ENCODE data around the gene ATG16L2.

The ATG16L2 gene

GRCh38 chr11:72778535-72779494 lies 35.4 kb upstream of the ATG16L2 start:
- no peak overlapping the region for H3K56ac ChIP-seq (ENCODE audit: low read length)
- no peak overlapping the region for H4K8ac ChIP-seq (ENCODE audit: low read depth, low read length)
- no peak overlapping the region for H3K23ac ChIP-seq (ENCODE audit: low read length)
- no peak overlapping the region for H3K4me3 ChIP-seq (ENCODE audit: low read length)
- H3K4ac ChIP-seq (ENCODE audit: low read depth, low read length): no peak overlapping the region
- H2AK5ac ChIP-seq (ENCODE audit: low read length): no peak overlapping the region
- no peak for DNase-seq
- no peak overlapping the region for H3K27ac ChIP-seq (ENCODE audit: low read depth, low read length)
- no peaks in the 10 kb centered on the region for H3K79me1 ChIP-seq (ENCODE audit: low read length)
- H2BK120ac ChIP-seq (ENCODE audit: low read depth, low read length): no peak overlapping the region
- no peak overlapping the region for H3K4me2 ChIP-seq (ENCODE audit: low read length)
- no peak overlapping the region for H2BK5ac ChIP-seq (ENCODE audit: low read length)
- no peak overlapping the region for H4K5ac ChIP-seq (ENCODE audit: low read length)
- H2BK15ac ChIP-seq (replicated peaks; ENCODE audit: low read depth): no peak overlapping the region
- H3K27me3 ChIP-seq (ENCODE audit: insufficient read depth, low read length, poor library complexity): no peaks in the 10 kb centered on the region
- WGBS (ENCODE audit: extremely low coverage, insufficient coverage, low lambda C conversion rate): no CpG with 5 or more reads among the region's 7 CpGs
- no peak overlapping the region for H3K9ac ChIP-seq (ENCODE audit: low read length)
- H3K18ac ChIP-seq (ENCODE audit: low read length): no peak overlapping the region
- no peaks in the 10 kb centered on the region for H3K36me3 ChIP-seq (ENCODE audit: control insufficient read depth, insufficient read depth, low read length)
- no peaks in the 10 kb centered on the region for H3K79me2 ChIP-seq (ENCODE audit: control insufficient read depth, insufficient read depth, low read length)
- peaks cover 4% of the 10 kb centered on the region for H3K4me1 ChIP-seq (ENCODE audit: control insufficient read depth, low read depth, low read length)

DNA sequence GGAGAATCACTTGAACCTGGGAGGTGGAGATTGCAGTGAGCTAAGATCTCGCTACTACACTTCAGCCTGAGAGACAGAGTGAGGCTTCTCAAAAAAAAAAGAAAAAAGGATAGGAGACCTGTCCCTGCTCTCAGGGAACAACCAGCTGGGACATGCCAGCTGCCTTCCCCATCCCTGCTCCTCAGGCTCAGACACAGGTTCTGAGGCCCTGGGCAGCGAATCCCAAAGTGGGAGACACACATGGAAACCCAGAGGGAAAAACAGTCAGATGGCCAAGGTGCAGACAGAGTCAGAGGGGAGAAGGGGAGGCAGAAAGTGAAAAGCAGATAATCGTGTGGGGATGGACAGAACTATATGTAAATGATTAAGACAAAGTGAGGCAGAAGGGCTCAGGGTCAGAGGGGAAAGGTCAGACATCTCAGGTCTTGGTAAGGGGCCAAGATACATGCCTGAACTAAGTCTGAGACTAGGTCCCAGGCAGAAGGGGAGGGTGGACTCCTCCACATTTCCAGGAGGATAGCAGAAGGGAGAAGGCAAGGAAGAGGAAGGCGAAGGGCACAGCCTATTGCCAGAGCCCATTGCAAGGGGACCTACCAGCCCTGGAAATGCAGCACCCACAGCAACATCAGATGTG lies 34.6 kb upstream of the ATG16L2 start:
- Histone ChIP-seq H2BK15ac (replicated peaks; ENCODE audit: low read depth) (no peak overlapping the region), H3K4me2 (ENCODE audit: low read length) (no peak overlapping the region), H3K9ac (ENCODE audit: low read length) (no peak overlapping the region), H3K27me3 (ENCODE audit: insufficient read depth, low read length, poor library complexity) (no peaks in the 10 kb centered on the region), H3K79me2 (ENCODE audit: control insufficient read depth, insufficient read depth, low read length) (no peaks in the 10 kb centered on the region), H4K8ac (ENCODE audit: low read depth, low read length) (no peak overlapping the region), H3K23ac (ENCODE audit: low read length) (peak overlapping the region; percentile 57), H3K27ac (ENCODE audit: low read depth, low read length) (no peak overlapping the region), H3K4me1 (ENCODE audit: control insufficient read depth, low read depth, low read length) (peaks cover 4% of the 10 kb centered on the region), H3K79me1 (ENCODE audit: low read length) (no peaks in the 10 kb centered on the region), H3K56ac (ENCODE audit: low read length) (no peak overlapping the region), H3K4ac (ENCODE audit: low read depth, low read length) (no peak overlapping the region), H3K4me3 (ENCODE audit: low read length) (no peak overlapping the region), H2BK5ac (ENCODE audit: low read length) (no peak overlapping the region), H4K5ac (ENCODE audit: low read length) (no peak overlapping the region), H3K36me3 (ENCODE audit: control insufficient read depth, insufficient read depth, low read length) (no peaks in the 10 kb centered on the region), H2AK5ac (ENCODE audit: low read length) (no peak overlapping the region), H2BK120ac (ENCODE audit: low read depth, low read length) (no peak overlapping the region), H3K18ac (ENCODE audit: low read length) (no peak overlapping the region)
- no peak for DNase-seq
- WGBS (ENCODE audit: extremely low coverage, insufficient coverage, low lambda C conversion rate): no CpG with 5 or more reads among the region's 4 CpGs

DNA sequence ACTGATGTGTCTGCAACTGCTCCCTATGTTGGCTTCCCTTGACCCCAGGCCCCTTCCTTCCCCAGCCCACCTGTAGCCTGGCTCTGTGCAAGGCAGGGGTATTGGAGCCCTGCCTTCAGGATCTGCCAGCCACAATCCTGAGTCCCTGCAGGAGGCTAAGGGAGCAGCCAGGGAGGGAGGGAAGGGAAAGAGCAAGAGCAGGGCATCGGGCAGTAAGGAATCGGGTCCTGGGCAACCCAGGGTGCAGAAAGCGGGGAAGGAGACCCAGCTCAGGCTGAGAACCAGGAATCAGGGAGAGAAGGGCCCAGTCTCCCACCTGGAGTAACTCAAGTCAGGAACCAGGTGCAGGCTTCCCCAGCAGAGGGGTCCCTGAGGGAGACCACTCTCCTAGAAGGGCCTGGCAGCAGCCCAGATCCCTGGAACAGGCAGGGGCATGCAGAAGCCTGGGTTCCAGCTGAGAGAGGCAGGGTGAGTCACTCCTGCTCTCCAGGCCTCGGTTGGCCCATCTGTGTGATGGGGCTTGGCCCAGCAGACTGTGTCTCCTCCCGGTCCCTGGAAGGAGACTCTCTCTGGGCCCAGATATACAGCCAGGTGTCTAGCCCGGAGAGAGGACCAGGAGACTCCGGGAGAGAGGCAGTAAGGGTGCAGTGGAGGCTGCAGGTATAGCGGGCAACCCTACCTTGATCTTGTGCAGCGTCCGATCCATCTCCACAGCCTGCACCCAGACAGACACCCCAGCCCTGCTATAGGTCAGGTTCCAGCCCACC lies 33.7 kb upstream of the ATG16L2 start:
- H3K4ac ChIP-seq (ENCODE audit: low read depth, low read length): no peak overlapping the region
- H4K5ac ChIP-seq (ENCODE audit: low read length): no peak overlapping the region
- H2AK5ac ChIP-seq (ENCODE audit: low read length): no peak overlapping the region
- H3K9ac ChIP-seq (ENCODE audit: low read length): peak overlapping the region; percentile 49
- H3K36me3 ChIP-seq (ENCODE audit: control insufficient read depth, insufficient read depth, low read length): no peaks in the 10 kb centered on the region
- no peak overlapping the region for H3K4me3 ChIP-seq (ENCODE audit: low read length)
- no CpG with 5 or more reads among the region's 10 CpGs for WGBS (ENCODE audit: extremely low coverage, insufficient coverage, low lambda C conversion rate)
- H3K79me1 ChIP-seq (ENCODE audit: low read length): no peaks in the 10 kb centered on the region
- H2BK15ac ChIP-seq (replicated peaks; ENCODE audit: low read depth): no peak overlapping the region
- no peak overlapping the region for H3K18ac ChIP-seq (ENCODE audit: low read length)
- H4K8ac ChIP-seq (ENCODE audit: low read depth, low read length): no peak overlapping the region
- no peak overlapping the region for H2BK120ac ChIP-seq (ENCODE audit: low read depth, low read length)
- no peak overlapping the region for H3K27ac ChIP-seq (ENCODE audit: low read depth, low read length)
- peaks cover 4% of the 10 kb centered on the region for H3K4me1 ChIP-seq (ENCODE audit: control insufficient read depth, low read depth, low read length)
- no peak for DNase-seq
- H3K4me2 ChIP-seq (ENCODE audit: low read length): peak overlapping the region; percentile 86
- peak overlapping the region; percentile 87 for H3K56ac ChIP-seq (ENCODE audit: low read length)
- H2BK5ac ChIP-seq (ENCODE audit: low read length): no peak overlapping the region
- no peaks in the 10 kb centered on the region for H3K79me2 ChIP-seq (ENCODE audit: control insufficient read depth, insufficient read depth, low read length)
- no peaks in the 10 kb centered on the region for H3K27me3 ChIP-seq (ENCODE audit: insufficient read depth, low read length, poor library complexity)
- H3K23ac ChIP-seq (ENCODE audit: low read length): peak overlapping the region; percentile 3

DNA sequence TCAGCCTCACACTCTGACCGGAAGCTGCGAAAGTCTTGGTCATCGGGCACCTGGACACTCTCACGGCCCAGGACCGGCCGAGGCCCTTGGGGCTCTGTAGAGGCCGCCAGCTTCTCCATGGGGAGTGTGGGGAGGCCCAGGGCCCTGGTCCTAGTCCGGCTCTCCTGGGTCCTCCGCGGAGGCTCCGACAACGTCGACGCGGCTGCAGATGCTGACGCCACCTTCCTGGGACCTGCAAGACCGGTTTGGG lies 33.2 kb upstream of the ATG16L2 start:
- no peak overlapping the region for H2BK120ac ChIP-seq (ENCODE audit: low read depth, low read length)

DNA sequence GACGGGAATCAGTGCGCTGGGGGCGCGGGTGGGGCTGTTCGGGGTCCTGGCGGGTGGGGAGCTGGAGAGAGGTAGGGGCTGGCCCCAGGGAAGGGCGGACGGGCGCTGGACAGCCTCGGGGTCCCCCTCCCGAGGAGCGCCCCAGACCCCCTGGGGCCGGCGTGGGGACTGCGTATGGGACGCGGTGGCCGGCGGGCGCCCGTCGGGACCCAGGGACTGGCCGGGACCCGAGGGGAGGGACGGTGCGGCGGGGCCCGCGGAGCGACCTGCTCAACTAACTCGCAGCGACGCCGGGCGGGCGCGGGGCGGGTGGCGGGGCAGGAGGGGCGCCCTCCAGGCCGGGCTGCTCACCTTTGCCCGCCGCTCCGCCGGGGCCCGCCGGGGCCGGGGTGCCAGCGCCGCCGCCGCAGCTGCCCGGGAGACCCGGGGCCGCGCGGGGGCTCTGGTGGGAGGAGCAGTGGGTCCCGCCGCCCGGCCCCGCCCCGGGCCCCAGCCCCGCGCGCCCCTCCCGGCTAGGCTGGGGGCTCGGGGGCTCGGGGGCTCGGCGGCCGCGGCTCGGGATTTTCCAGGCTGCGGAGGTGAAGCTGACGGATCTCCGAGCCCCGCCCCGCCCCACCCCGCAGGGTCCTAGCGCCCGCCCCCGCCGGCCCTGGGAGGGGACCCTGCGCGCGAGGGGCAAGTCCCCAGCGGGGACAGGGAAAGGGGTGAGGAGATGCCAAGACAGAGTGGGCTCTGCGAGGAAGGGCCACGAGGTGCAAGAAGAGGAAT lies 32.7 kb upstream of the ATG16L2 start:
- Histone ChIP-seq H2BK15ac (replicated peaks; ENCODE audit: low read depth) (no peak overlapping the region), H3K36me3 (ENCODE audit: control insufficient read depth, insufficient read depth, low read length) (no peaks in the 10 kb centered on the region), H3K4ac (ENCODE audit: low read depth, low read length) (no peak overlapping the region), H3K4me3 (ENCODE audit: low read length) (peak overlapping the region; percentile 2), H3K18ac (ENCODE audit: low read length) (peak overlapping the region; percentile 71), H3K23ac (ENCODE audit: low read length) (no peak overlapping the region), H2BK5ac (ENCODE audit: low read length) (no peak overlapping the region), H3K79me2 (ENCODE audit: control insufficient read depth, insufficient read depth, low read length) (no peaks in the 10 kb centered on the region), H3K4me1 (ENCODE audit: control insufficient read depth, low read depth, low read length) (peaks cover 4% of the 10 kb centered on the region), H3K56ac (ENCODE audit: low read length) (peak overlapping the region; percentile 87), H4K5ac (ENCODE audit: low read length) (no peak overlapping the region), H4K8ac (ENCODE audit: low read depth, low read length) (no peak overlapping the region), H3K4me2 (ENCODE audit: low read length) (peak overlapping the region; percentile 89), H3K27me3 (ENCODE audit: insufficient read depth, low read length, poor library complexity) (no peaks in the 10 kb centered on the region), H2BK120ac (ENCODE audit: low read depth, low read length) (no peak overlapping the region), H3K9ac (ENCODE audit: low read length) (peak overlapping the region; percentile 61), H3K27ac (ENCODE audit: low read depth, low read length) (no peak overlapping the region), H2AK5ac (ENCODE audit: low read length) (no peak overlapping the region), H3K79me1 (ENCODE audit: low read length) (no peaks in the 10 kb centered on the region)
- WGBS (ENCODE audit: extremely low coverage, insufficient coverage, low lambda C conversion rate): no CpG with 5 or more reads among the region's 89 CpGs
- peak; percentile 39 for DNase-seq

More for the DNA sequence above, 33.2 kb upstream of the ATG16L2 start:
- DNase-seq: no peak
- no peaks in the 10 kb centered on the region for H3K36me3 ChIP-seq (ENCODE audit: control insufficient read depth, insufficient read depth, low read length)
- peak overlapping the region; percentile 49 for H3K9ac ChIP-seq (ENCODE audit: low read length)
- no peak overlapping the region for H2AK5ac ChIP-seq (ENCODE audit: low read length)
- H4K8ac ChIP-seq (ENCODE audit: low read depth, low read length): no peak overlapping the region
- no peak overlapping the region for H4K5ac ChIP-seq (ENCODE audit: low read length)
- no peak overlapping the region for H2BK15ac ChIP-seq (replicated peaks; ENCODE audit: low read depth)
- peak overlapping the region; percentile 3 for H3K23ac ChIP-seq (ENCODE audit: low read length)
- no peaks in the 10 kb centered on the region for H3K79me2 ChIP-seq (ENCODE audit: control insufficient read depth, insufficient read depth, low read length)
- peak overlapping the region; percentile 71 for H3K18ac ChIP-seq (ENCODE audit: low read length)
- peak overlapping the region; percentile 87 for H3K56ac ChIP-seq (ENCODE audit: low read length)
- no peaks in the 10 kb centered on the region for H3K79me1 ChIP-seq (ENCODE audit: low read length)
- peak overlapping the region; percentile 2 for H3K4me3 ChIP-seq (ENCODE audit: low read length)
- peaks cover 4% of the 10 kb centered on the region for H3K4me1 ChIP-seq (ENCODE audit: control insufficient read depth, low read depth, low read length)
- WGBS (ENCODE audit: extremely low coverage, insufficient coverage, low lambda C conversion rate): no CpG with 5 or more reads among the region's 17 CpGs
- H3K27ac ChIP-seq (ENCODE audit: low read depth, low read length): no peak overlapping the region
- H3K4me2 ChIP-seq (ENCODE audit: low read length): peak overlapping the region; percentile 86
- no peak overlapping the region for H3K4ac ChIP-seq (ENCODE audit: low read depth, low read length)
- no peak overlapping the region for H2BK5ac ChIP-seq (ENCODE audit: low read length)
- no peaks in the 10 kb centered on the region for H3K27me3 ChIP-seq (ENCODE audit: insufficient read depth, low read length, poor library complexity)

All from mesendoderm (in vitro differentiated cells).